HS-5 (cell line): ENCODE data around the gene CBFB.

Source experiments
- DNase-seq: peaks from one replicate; pipeline ENCODE4 v3.0.0-alpha.2; 2012; ENCODE audit warnings: low read depth

CBFB gene

DNA sequence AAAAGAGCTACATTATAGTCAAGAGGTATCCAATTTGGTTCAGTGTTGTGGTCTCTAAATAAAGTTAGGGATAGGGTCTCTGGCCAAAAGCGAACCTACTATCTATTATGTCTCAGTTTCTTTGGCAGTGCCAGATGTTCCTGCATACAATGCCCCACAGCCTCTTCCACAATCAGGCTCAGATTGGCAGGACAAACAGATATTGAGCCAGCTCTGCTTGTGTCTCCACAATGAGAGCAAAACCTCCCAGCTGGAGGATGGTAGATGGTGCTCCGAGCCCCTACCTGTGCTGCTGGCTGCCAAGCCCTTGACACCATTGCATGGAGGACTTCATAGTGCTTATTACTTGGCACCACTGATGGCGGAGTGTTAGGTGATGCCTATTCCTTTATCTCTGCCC is 100.5 kb downstream of the CBFB start:
- no peak for DNase-seq

DNA sequence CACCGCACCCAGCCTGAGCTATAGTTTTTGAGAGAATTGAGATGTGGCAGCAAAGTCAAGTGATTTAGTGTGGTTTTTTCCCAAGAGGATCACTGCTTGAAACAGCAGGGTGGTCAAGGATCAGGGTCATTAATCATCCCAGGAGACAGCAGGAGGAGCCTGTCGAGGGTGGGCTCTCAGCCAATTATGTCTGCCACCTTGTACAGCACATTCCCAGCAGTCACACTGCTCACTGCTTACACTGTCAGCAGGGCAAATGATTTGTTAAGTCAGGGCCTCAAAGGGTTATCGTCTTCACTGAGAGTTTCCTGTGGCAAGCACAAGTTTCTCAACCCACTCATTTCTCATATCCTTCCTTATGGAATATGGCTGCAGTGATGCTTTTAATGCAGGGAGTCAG is 108.7 kb downstream of the CBFB start:
- DNase-seq, result no peak

DNA sequence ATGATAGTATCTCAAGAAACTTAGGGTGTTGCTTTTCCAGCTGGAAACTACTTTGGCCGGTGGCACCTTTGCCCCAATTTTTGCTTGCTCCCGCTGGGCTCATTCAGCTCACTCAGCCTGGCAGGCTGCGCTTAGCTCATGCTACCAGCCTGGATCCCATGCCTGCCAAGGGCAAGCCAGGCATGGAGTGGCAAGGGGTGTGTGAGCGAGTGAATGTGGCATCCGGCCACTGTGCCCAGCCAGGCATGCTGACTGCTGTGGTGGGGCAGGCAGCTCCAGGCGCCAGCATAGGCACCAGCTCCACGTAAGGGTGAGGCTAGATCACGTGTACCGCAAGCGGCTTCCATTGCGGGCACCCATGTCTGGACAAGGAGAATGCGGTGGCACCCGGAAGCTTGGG is 112.4 kb downstream of the CBFB start:
- no peak for DNase-seq

DNA sequence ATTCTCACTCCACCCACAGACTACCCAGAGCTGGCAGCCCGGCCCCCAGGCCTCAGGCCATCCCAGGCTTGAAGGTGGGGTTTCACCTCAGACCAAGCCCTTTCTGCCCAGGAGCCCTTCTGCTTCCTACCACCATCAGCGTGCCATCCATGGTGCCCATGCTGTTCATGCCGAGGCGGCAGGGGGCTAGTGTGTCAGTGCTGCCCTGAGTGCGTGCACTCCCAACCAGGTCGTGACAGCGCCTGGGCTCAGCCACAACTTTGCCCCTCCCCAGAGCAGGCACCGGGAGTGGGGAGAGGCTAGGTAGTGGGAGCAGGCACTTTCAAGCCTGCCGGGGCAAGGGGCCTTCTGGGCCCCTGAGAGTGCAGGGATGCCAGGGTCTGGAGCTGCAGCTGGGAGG is 113.4 kb downstream of the CBFB start:
- DNase-seq, result no peak

DNA sequence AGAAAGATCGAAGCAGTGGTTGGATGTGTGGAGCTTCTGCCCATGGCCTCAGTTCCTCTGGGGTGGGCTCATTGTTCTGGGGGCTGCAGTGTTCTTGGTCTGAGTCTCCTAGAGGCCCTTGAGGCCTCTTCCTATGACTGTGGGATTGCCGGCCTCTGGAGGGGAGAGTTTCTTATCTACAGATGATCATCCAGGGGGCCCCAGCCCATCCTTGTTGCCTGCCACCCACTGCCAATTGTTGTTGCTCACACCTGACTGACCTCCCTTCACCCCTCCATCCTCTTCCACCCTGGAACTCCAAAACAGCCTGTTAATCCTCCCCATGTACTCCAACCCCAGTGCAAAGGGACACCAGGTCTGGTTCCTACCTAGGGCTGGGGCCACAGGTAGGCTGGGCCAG is 116.0 kb downstream of the CBFB start:
- no peak for DNase-seq

DNA sequence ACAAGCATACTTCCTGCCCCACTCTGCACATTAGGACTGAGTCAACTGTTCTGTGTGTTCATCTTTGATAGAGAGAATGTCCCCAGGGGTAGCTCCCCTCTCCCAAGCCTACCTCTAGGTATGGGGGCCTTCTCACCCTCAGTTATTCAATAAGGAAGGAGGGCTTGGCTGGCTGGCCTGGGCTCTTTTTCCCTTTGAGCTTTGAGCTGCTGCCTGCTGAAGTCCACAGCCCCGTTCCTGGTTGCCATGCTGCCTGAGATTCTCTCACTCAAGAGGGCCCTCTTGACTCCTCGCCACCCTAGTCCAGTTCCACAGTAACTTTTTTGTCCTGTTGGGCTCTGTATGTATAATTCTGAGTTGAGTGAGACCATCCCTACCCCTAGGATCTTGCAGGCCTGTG is 116.8 kb downstream of the CBFB start:
- no peak for DNase-seq

DNA sequence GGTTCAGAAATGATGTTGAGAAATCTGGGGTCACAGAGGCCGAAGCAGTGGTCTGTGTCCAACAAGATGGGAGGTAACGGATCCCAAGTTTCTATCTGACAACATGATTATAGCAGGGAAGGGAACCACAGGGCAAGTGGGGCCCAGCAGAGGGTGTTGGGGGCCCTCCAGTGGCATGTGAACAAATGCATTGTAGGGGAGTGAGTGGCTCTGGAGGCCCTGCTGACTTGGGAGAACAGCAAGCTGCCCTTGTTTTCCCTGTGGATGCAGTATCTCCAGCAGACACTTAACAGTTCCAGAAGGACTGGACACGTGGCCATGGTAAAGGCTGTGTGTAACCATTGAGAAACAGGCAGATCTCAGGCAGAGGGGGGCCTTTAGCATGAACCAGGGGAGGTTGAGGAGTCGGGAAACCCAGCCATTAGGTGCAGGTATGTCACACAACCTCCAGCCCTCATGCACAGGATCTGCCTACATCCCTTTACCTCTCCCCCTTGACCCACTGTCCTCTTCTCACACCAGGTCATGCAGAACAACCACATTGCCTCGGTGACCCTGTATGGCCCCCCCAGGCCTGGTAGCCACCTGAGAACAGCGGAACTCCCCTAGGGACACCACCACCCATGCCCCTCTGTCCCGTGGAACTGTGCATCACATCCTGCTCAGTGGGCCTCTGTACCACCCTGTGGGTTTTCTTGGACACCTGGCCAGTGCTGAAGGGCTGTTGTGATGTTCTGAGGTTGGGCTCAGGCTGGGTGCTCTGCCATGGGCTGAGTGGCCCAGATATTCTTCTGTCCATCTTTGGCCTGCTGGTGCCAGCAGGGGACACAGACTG is 117.8 kb downstream of the CBFB start:
- no peak for DNase-seq

DNA sequence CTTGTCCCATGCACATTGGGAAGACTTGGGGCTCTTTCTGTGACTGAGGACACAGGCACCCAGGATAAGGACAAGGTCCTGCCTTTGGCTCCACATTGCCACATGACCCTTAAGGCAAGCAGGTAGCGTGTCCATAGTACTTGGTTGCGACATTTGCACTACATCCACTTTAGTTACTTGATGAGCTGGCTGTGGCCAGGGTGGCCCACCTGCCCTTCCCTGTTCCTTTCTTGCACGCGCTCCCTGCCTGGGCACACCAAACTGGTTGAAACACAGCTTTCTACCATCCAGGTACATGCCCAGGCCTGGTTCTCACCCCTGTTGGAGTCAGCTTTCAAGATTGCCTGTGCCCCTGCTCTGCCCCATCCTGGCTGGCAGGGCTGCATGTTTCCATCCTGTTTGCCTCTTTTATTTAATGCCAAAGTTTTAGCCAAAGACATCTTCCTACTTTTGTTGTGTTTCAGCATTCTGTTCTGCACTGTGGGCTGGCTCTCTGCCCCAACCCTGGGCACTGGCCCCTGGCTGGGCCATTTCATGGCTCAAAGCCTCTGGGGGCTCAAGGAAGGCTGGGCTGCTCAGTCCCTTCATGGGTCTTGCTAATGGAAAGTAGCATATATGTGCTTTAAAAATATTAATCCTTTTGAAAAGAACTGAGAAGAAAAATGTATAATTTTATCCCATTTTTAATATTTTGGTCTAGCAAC is 118.6 kb downstream of the CBFB start:
- DNase-seq, result no peak

DNA sequence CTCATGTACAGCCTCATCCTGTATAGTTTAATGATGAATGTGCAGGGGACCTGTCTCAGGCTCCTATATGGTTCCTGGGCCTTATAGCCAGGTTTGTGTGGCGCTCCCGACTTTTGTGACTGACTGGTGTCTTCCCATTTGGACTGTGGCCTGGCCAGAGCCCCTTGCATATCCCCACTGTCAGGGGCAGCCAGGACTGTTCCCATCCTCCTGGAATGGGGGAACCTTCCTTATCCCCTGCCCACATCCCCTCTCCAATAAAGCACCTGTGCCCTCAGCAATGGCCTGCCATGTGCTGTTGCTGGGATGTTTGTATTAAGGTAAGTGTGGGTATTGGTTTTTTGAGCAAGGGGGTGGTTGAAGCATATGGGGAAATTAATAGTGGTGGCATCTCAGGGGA is 119.3 kb downstream of the CBFB start:
- DNase-seq, result no peak

DNA sequence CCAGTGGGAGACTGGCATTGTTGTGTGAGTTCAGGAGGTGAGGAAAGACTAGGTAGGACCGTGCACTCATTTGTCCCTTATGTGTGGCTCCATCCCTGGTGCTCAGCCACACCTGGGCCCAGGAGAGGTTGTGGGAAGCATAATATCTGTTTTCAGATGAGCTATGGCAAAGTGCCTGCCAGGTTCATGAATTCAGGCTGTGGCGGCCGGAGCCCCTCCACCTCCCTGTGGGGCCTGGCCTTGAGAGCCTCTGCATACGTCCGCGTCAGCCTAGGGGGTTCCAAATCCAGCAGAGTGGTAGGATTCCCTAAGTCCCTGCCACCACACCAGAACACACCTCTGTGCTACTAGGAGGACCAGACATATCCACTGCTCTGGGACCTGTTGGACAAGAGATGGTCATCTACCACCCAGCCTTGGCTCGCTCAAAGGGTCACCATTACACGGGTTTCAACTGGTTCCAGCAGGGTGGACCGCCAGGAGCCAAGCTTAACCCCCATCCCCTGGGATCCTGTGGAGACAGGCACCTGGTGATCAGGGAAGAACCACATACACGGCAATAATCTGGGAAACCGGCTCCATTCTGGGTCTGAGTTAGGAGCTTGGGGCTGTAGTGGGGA is 119.8 kb downstream of the CBFB start:
- DNase-seq, result no peak

DNA sequence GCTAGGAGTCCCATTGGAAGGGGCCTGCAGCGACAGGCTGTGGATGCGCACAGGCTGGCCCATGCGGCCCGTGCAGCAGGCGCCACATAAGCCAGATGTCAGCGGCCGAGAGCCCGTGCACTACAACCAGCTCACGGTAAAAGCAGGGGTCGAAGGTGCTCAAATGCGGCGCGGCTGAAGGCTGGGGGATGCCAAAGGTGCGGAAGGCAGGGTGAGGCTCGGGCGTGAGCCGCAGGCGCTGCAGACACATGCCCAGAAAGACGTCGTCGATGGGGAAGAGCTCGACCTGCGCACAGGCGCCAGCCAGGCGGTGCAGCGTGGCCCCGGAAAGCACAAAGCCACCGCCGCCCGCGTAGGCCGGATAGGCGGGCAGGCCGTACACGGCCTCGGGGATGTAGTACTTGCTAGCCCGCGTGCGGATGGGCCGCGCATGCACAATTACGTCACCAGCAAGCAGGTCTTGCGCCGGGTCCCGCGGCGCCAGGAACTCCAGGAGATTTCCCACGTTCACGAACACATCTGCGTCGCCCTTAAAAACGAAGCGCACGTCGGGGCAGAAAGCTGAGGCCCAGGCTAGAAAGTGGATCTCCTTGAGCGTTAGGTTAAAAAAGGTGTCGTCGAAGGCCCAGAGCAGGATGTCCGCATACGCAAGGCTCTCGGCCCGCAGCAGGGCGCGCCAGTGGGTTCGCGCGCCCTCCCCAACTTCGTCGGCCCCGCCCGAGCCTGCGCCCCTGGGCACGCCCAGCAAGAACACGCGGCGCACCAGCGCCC is 120.5 kb downstream of the CBFB start:
- DNase-seq, result no peak

DNA sequence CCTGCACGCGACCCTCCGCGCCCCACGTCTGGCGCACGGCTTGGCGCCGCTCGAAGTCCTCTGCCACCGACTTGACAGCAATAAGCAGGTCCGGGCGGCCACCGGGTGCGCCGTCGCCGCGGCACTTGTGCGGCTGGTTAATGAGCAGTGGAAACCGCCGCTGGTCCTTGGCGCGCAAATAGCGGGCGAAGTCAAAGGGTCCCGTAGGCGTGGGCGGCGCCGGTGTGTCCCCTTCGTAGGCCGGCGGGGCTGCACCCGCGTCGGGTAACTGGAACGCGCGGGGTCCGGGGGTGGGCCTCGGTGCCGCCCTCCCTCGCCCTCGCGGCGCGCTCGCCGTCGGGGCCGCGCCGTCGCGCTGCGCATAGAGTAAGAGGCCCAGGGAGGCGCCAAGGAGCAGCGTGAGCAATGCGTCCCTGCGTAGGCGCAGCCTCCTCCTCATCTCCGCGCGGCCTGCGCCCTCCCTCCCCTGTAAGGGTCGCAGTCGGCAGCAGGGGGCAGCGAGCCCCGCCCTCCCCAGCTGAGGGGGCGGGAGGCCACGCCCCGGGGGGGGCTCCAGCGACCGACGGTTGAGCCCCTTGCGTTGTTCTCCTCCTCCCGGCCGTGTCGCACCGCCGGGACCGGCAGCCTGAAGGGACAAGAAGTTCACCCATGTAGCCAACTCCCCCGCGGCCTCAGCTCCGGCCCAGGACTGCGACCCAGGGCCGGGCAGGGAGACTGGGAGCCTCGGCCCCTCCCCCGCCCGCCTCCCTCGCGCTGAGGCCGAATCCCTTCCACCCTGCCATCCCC is 121.3 kb downstream of the CBFB start:
- no peak for DNase-seq
